ENCODE results near the gene RAB35.

RAB35 gene

GRCh38 chr12:120110550-120111501 lies 5.7 kb downstream of the RAB35 start:
- peak; percentile 18 for TF ChIP-seq CTCF (IDR thresholded peaks at IDR 0.05; ENCODE audit: extremely low read depth, insufficient read depth, missing control alignments)
- DNase-seq (ENCODE audit: low spot score): peak; percentile 66
- in situ Hi-C loops (cut with MboI; ENCODE audit: low pct_unique_long_range_greater_than_20kb, low sequenced_read_pairs, unreplicated experiment): no loop called here

- in situ Hi-C loops (cut with MboI; ENCODE audit: low pct_unique_long_range_greater_than_20kb, low sequenced_read_pairs, unreplicated experiment): no loop called here
- DNase-seq (ENCODE audit: low spot score): no peak
- TF ChIP-seq CTCF (IDR thresholded peaks at IDR 0.05; ENCODE audit: extremely low read depth, insufficient read depth, missing control alignments): no peak
Measured at GRCh38 chr12:120109570-120110267, 6.8 kb downstream of the RAB35 start.

- DNase-seq (ENCODE audit: low spot score): no peak
- in situ Hi-C loops (cut with MboI; ENCODE audit: low pct_unique_long_range_greater_than_20kb, low sequenced_read_pairs, unreplicated experiment): no loop called here
- no peak for TF ChIP-seq CTCF (IDR thresholded peaks at IDR 0.05; ENCODE audit: extremely low read depth, insufficient read depth, missing control alignments)
Measured at GRCh38 chr12:120106151-120106550, 10.4 kb downstream of the RAB35 start.

GRCh38 chr12:120103371-120103770 lies 13.2 kb downstream of the RAB35 start:
- in situ Hi-C loops (cut with MboI; ENCODE audit: low pct_unique_long_range_greater_than_20kb, low sequenced_read_pairs, unreplicated experiment): no loop called here
- no peak for DNase-seq (ENCODE audit: low spot score)
- TF ChIP-seq CTCF (IDR thresholded peaks at IDR 0.05; ENCODE audit: extremely low read depth, insufficient read depth, missing control alignments): no peak

- DNase-seq (ENCODE audit: low spot score): no peak
- TF ChIP-seq CTCF (IDR thresholded peaks at IDR 0.05; ENCODE audit: extremely low read depth, insufficient read depth, missing control alignments): no peak
- in situ Hi-C loops (cut with MboI; ENCODE audit: low pct_unique_long_range_greater_than_20kb, low sequenced_read_pairs, unreplicated experiment): no loop called here
Measured at GRCh38 chr12:120103044-120103338, 13.6 kb downstream of the RAB35 start.

- in situ Hi-C loops (cut with MboI; ENCODE audit: low pct_unique_long_range_greater_than_20kb, low sequenced_read_pairs, unreplicated experiment): no loop called here
Measured at GRCh38 chr12:120102189-120103043, 14.1 kb downstream of the RAB35 start.

More at GRCh38 chr12:120102189-120103043, 14.1 kb downstream of the RAB35 start:
- TF ChIP-seq CTCF (IDR thresholded peaks at IDR 0.05; ENCODE audit: extremely low read depth, insufficient read depth, missing control alignments): no peak
- DNase-seq (ENCODE audit: low spot score): no peak

All from GM13977 (cell line).